ENCODE measurements around the gene TTLL3.
A peak's percentile ranks its signal among the peaks of the same experiment; 100 is the strongest.

The TTLL3 gene

GRCh38 chr3:9807981-9808344 lies 2.1 kb upstream of the TTLL3 start:
- Histone ChIP-seq H3K27ac (ENCODE audit: low read depth, low read length) (no peak overlapping the region), H3K9me3 (ENCODE audit: insufficient read depth, low read length) (no peaks in the 10 kb centered on the region), H3K27me3 (ENCODE audit: low read length) (no peaks in the 10 kb centered on the region), H4K20me1 (ENCODE audit: low read depth, low read length) (no peaks in the 10 kb centered on the region), H3K9ac (ENCODE audit: low read length) (no peak overlapping the region), H3K36me3 (ENCODE audit: low read length) (peaks cover 10% of the 10 kb centered on the region; the same call in 1 of the 2 replicates), H3K79me2 (ENCODE audit: insufficient read depth, low read length) (no peaks in the 10 kb centered on the region), H3K4me2 (ENCODE audit: low read depth, low read length, poor library complexity, severe bottlenecking) (no peak overlapping the region), H3K4me3 (ENCODE audit: insufficient read depth, low read length, poor library complexity, severe bottlenecking) (no peak overlapping the region), H3K9me2 (replicated peaks; ENCODE audit: insufficient read depth, low read length) (no peaks in the 10 kb centered on the region), H3F3A (ENCODE audit: insufficient read depth) (peaks cover 26% of the 10 kb centered on the region), H2AFZ (ENCODE audit: low read depth, low read length, severe bottlenecking) (no peak overlapping the region)
- TF ChIP-seq, protein P1, sequence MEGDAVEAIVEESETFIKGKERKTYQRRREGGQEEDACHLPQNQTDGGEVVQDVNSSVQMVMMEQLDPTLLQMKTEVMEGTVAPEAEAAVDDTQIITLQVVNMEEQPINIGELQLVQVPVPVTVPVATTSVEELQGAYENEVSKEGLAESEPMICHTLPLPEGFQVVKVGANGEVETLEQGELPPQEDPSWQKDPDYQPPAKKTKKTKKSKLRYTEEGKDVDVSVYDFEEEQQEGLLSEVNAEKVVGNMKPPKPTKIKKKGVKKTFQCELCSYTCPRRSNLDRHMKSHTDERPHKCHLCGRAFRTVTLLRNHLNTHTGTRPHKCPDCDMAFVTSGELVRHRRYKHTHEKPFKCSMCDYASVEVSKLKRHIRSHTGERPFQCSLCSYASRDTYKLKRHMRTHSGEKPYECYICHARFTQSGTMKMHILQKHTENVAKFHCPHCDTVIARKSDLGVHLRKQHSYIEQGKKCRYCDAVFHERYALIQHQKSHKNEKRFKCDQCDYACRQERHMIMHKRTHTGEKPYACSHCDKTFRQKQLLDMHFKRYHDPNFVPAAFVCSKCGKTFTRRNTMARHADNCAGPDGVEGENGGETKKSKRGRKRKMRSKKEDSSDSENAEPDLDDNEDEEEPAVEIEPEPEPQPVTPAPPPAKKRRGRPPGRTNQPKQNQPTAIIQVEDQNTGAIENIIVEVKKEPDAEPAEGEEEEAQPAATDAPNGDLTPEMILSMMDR (IDR thresholded peaks at IDR 0.05; ENCODE audit: insufficient read depth, low read length, poor library complexity, severe bottlenecking) = no peak
- TF ChIP-seq EZH2phosphoT487 (conservative IDR thresholded peaks at IDR 0.05; ENCODE audit: low read length) = no peak

DNA sequence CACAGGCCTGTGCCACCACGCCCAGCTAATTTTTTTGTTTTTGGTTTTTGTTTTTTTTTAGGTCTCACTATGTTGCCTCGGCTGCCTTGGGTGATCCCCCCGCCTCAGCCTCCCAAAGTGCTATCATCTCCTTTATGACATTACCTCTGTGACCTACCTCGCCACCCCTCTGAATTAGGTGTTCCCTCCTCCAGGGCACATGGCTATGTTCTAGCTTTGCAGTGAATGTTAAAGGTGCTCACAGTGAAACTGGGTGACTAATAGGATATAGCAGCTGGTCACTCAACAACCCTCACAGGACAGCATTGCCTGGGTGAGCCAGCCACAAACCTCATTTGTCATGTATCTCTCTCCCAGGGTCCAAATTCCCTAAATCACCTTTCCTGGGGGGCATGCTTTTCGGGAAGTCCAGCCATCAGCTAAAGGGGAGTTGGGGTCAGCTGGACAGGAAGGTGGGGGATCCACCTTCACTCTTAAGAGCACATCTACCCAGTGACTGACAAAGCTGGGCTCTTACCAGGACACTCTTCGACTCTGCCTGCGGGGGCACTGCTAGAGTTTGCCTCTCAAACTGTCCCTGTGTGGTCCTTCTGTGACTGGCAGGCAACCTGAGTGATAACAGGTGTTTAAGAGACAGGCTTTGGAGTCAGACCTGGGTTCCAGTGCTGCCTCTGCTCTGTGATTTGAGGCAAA lies 1.6 kb upstream of the TTLL3 start:
- TF ChIP-seq EZH2phosphoT487 (conservative IDR thresholded peaks at IDR 0.05; ENCODE audit: low read length) = no peak
- TF ChIP-seq, protein P1 (IDR thresholded peaks at IDR 0.05; ENCODE audit: insufficient read depth, low read length, poor library complexity, severe bottlenecking) = peak; percentile 11
- peaks cover 26% of the 10 kb centered on the region for H3F3A ChIP-seq (ENCODE audit: insufficient read depth)
- no peak overlapping the region for H3K4me3 ChIP-seq (ENCODE audit: insufficient read depth, low read length, poor library complexity, severe bottlenecking)
- no peaks in the 10 kb centered on the region for H3K27me3 ChIP-seq (ENCODE audit: low read length)
- no peaks in the 10 kb centered on the region for H3K9me2 ChIP-seq (replicated peaks; ENCODE audit: insufficient read depth, low read length)
- peaks cover 5% of the 10 kb centered on the region; the same call in 1 of the 2 replicates for H3K36me3 ChIP-seq (ENCODE audit: low read length)
- peak overlapping the region; percentile 51 for H3K27ac ChIP-seq (ENCODE audit: low read depth, low read length)
- H3K4me2 ChIP-seq (ENCODE audit: low read depth, low read length, poor library complexity, severe bottlenecking) = no peak overlapping the region
- no peaks in the 10 kb centered on the region for H3K9me3 ChIP-seq (ENCODE audit: insufficient read depth, low read length)
- H3K9ac ChIP-seq (ENCODE audit: low read length) = no peak overlapping the region
- H4K20me1 ChIP-seq (ENCODE audit: low read depth, low read length) = no peaks in the 10 kb centered on the region
- no peak overlapping the region for H2AFZ ChIP-seq (ENCODE audit: low read depth, low read length, severe bottlenecking)
- H3K79me2 ChIP-seq (ENCODE audit: insufficient read depth, low read length) = no peaks in the 10 kb centered on the region

- Histone ChIP-seq H3F3A (ENCODE audit: insufficient read depth) (peaks cover 26% of the 10 kb centered on the region), H3K9me3 (ENCODE audit: insufficient read depth, low read length) (no peaks in the 10 kb centered on the region), H3K9me2 (replicated peaks; ENCODE audit: insufficient read depth, low read length) (no peaks in the 10 kb centered on the region), H2AFZ (ENCODE audit: low read depth, low read length, severe bottlenecking) (peak overlapping the region; percentile 72), H4K20me1 (ENCODE audit: low read depth, low read length) (no peaks in the 10 kb centered on the region), H3K79me2 (ENCODE audit: insufficient read depth, low read length) (no peaks in the 10 kb centered on the region), H3K27me3 (ENCODE audit: low read length) (no peaks in the 10 kb centered on the region), H3K27ac (ENCODE audit: low read depth, low read length) (peak overlapping the region; percentile 51), H3K4me3 (ENCODE audit: insufficient read depth, low read length, poor library complexity, severe bottlenecking) (peak overlapping the region; percentile 36), H3K9ac (ENCODE audit: low read length) (peak overlapping the region; percentile 56), H3K4me2 (ENCODE audit: low read depth, low read length, poor library complexity, severe bottlenecking) (peak overlapping the region; percentile 60), H3K36me3 (ENCODE audit: low read length) (0 out of 2 replicates have a peak, but pooled peaks cover 4% of the 10 kb centered on the region)
- no peak for TF ChIP-seq EZH2phosphoT487 (conservative IDR thresholded peaks at IDR 0.05; ENCODE audit: low read length)
- TF ChIP-seq, protein P1 (IDR thresholded peaks at IDR 0.05; ENCODE audit: insufficient read depth, low read length, poor library complexity, severe bottlenecking) = no peak
These were observed 835 bp upstream of the TTLL3 start for GRCh38 chr3:9809239-9809614.

Measured in SU-DHL-6 (cell line).